Measurements from ENCODE around the gene KANSL1L.
A peak's percentile ranks its signal among the peaks of the same experiment; 100 is the strongest.

Gene KANSL1L

DNA sequence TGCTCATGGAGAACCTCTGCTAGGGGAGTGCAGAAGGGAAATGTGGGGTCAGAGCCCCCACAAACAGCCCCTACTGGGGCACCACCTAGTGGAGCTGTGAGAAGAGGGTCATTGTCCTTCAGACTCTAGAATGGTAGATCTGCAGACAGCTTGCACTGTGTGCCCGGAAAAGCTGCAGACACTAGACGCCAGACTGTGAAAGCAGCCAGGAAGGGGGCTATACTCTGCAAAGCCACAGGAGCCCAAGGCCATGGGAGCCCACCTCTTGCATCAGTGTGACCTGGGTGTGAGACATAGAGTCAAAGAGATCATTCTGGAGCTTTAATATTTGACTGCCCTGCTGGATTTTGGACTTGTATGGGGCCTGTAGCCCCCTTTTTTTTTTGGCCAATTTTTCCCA lies 107.9 kb downstream of the KANSL1L start:
- no peak for DNase-seq

DNA sequence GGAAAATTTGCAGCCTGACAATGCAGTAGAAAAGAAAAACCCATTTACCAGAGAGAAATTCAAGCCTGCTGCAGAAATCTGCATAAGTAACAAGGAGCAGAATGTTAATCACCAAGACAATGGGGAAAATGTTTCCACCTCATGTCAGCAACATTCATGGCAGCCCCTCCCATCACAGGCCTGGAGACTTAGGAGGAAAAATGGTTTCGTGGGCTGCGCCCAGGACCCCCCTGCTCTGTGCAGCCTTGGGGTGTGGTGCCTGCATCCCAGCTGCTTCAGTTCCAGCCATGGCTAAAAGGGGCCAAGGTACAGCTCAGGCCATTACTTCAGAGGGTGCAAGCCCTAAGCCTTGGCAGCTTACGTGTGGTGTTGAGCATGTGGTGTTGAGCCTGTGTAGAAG lies 115.4 kb downstream of the KANSL1L start:
- no peak for DNase-seq

DNA sequence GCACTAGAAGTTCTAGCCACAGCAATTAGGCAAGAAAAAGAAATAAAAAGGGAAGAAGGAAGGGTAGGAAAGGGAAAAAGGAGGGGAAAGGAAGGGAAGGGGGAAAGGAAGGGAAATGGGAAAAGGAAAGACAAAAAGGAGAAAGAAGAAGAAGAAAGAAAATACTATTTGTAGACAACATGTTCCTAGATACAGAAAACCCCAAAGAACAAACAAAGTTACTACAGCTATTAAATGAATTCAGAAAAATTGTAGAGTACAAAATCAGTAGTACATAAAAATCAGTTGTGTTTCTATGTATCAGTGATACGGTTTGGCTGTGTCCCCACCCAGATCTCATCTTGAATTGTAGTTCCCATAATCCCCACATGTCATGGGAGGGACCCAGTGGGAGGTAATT lies 116.5 kb downstream of the KANSL1L start:
- DNase-seq: no peak

GRCh38 chr2:210050885-210051284 lies 120.3 kb downstream of the KANSL1L start:
- DNase-seq: no peak

- no peak for DNase-seq
These were observed 121.4 kb downstream of the KANSL1L start for GRCh38 chr2:210049831-210050230.

- no peak for DNase-seq
These were observed 124.2 kb downstream of the KANSL1L start for GRCh38 chr2:210046851-210047500.

- DNase-seq: no peak
These were observed 133.1 kb downstream of the KANSL1L start for GRCh38 chr2:210038078-210038477.

- DNase-seq: no peak
These were observed 135.5 kb downstream of the KANSL1L start for GRCh38 chr2:210035679-210036078.

- no peak for DNase-seq
These were observed 137.0 kb downstream of the KANSL1L start for GRCh38 chr2:210034087-210034683.

- no peak for DNase-seq
These were observed 143.0 kb downstream of the KANSL1L start for GRCh38 chr2:210028178-210028577.

GRCh38 chr2:210027608-210028007 lies 143.6 kb downstream of the KANSL1L start:
- DNase-seq: no peak

DNA sequence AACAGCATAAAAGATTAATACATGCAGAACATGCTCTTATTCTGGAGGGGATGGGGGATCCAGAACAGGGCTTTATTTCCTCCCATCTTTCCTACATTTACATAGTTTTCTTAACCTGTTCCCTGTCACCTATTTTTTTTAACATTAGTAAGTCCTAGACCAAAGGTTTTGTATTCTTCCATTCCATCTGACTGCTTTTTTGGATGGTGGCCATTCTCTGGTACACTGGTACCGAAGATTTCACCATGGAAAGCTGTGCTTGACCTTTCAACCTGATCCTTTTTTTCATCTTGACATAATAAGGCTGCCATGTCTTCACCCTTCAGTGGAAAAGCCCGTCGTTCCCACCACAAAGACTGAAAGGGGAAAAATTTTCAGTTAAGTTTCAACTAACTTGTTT lies 148.4 kb downstream of the KANSL1L start:
- DNase-seq: no peak

GRCh38 chr2:210020138-210020537 lies 151.1 kb downstream of the KANSL1L start:
- DNase-seq: no peak

DNA sequence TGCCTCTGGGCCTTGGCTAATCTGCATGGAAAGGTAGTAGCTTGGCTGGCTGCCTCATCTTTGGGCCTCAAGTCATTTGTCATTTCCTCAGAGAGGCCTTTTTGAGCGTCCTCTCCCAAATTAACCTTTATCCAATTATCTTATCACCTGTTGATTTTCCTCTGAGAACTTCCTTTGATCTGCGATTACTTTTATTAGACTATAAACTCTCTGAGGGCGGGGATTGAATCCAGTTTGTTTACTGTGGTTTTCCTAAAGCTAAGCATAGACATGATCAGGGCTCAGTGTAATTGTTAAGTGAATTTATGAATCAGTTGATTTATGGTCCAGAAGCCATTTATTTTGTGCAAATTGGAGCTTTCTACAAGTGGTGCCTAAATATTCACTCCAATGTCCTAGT lies 161.3 kb downstream of the KANSL1L start:
- DNase-seq: no peak

GRCh38 chr2:210009126-210009525 lies 162.1 kb downstream of the KANSL1L start:
- no peak for DNase-seq

GRCh38 chr2:210007895-210008294 lies 163.3 kb downstream of the KANSL1L start:
- DNase-seq: no peak

GRCh38 chr2:210004881-210005280 lies 166.3 kb downstream of the KANSL1L start:
- DNase-seq: no peak

GRCh38 chr2:210003359-210003758 lies 167.8 kb downstream of the KANSL1L start:
- DNase-seq: no peak

- DNase-seq: peak; percentile 98
These were observed 168.8 kb downstream of the KANSL1L start, which contains the start of gene RPE for GRCh38 chr2:210002158-210003157. RPE (plus strand) TSS chr2:210002638; CDS start chr2:210002662, 24 bp downstream.

GRCh38 chr2:210000464-210001324 lies 170.5 kb downstream of the KANSL1L start:
- DNase-seq: no peak

GRCh38 chr2:209998596-209998995 lies 172.6 kb downstream of the KANSL1L start:
- DNase-seq: no peak

GRCh38 chr2:209993968-209994367 lies 177.2 kb downstream of the KANSL1L start:
- no peak for DNase-seq

DNA sequence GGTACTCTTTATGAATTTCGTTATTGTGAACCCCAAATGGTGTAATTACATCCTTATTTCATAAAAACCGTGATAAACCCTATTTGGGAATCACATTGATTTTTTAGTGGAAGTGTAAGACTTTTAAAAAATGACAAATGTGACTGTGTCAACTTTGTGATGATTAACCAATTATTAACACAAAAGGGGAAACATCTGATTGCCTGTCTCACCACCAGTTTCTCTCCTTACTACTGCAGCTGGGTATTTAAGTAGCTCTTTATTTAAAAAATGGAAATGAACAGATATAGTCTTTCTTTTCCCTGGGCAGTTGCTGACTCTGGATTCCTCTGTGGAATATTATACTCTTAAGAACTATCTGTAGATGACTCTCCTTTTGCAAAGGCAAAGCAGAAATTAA lies 180.4 kb downstream of the KANSL1L start:
- DNase-seq: no peak

All from stimulated activated CD4-positive, alpha-beta T cell treated with anti-CD3 and anti-CD28 coated beads, Interleukin-4, amount 100 ng/mL, for 24 hours (primary cell).